ENCODE data around the gene NAPB.

Gene NAPB

DNA sequence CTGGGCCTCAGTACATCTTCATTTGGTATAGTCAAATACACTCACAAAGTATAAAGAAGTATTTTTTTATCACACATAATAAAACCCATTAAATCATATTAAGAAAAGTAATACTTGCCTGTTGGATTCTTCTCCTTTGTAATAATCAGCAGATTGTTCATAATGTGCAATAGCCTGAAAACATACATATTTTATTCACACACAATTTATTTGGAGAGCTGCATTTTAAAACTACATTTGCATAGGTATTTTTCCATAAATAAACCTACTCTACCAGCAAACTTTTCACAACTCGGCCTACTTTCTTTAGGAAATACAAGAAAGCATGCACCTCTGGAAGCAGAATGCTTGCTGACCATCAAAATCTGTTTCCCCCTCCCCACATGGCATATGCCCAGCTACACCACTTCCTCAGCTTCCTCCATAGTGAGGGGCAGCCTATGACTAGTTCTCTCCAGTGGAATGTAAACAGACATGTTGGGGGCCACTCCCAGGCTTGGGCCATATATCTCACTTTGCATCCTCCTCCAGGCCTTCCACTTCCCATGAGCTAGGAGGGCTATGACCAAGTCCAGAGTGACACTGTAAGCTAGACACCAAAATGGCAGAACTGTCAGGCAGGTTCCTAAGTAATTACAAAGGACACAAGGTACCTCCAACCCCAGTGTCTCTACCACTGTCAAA, 31.1 kb downstream of the NAPB start:
- Histone ChIP-seq H3K36me3 (ENCODE audit: control insufficient read depth, insufficient read depth, low read length) (peaks cover 12% of the 10 kb centered on the region), H3K4me3 (replicated peaks; ENCODE audit: low read depth, low read length) (no peak overlapping the region), H3K27me3 (replicated peaks; ENCODE audit: control insufficient read depth, insufficient read depth, low read length) (no peaks in the 10 kb centered on the region)
- TF ChIP-seq, protein P1, sequence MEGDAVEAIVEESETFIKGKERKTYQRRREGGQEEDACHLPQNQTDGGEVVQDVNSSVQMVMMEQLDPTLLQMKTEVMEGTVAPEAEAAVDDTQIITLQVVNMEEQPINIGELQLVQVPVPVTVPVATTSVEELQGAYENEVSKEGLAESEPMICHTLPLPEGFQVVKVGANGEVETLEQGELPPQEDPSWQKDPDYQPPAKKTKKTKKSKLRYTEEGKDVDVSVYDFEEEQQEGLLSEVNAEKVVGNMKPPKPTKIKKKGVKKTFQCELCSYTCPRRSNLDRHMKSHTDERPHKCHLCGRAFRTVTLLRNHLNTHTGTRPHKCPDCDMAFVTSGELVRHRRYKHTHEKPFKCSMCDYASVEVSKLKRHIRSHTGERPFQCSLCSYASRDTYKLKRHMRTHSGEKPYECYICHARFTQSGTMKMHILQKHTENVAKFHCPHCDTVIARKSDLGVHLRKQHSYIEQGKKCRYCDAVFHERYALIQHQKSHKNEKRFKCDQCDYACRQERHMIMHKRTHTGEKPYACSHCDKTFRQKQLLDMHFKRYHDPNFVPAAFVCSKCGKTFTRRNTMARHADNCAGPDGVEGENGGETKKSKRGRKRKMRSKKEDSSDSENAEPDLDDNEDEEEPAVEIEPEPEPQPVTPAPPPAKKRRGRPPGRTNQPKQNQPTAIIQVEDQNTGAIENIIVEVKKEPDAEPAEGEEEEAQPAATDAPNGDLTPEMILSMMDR (IDR thresholded peaks at IDR 0.05; ENCODE audit: insufficient read depth, low read length, poor library complexity, severe bottlenecking), result no peak
- no peak for DNase-seq (ENCODE audit: extremely low read depth, insufficient read length)

DNA sequence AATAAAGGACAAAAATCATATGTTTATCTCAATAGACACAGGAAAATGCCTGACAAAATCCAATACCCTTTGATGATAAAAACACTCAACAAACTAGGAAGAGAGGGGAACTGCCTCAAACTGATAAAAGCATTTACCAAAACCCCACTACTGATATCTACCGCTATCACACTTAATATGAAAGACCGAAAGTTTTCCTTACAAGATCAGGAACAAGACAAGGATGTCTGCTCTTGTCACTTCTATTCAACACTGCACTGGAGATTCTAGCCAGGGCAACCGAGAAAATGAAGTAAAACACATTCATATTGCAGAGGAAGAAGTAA, 34.2 kb downstream of the NAPB start:
- TF ChIP-seq, protein P1 (IDR thresholded peaks at IDR 0.05; ENCODE audit: insufficient read depth, low read length, poor library complexity, severe bottlenecking), result no peak
- DNase-seq (ENCODE audit: extremely low read depth, insufficient read length), result no peak
- Histone ChIP-seq H3K27me3 (replicated peaks; ENCODE audit: control insufficient read depth, insufficient read depth, low read length) (no peaks in the 10 kb centered on the region), H3K36me3 (ENCODE audit: control insufficient read depth, insufficient read depth, low read length) (peaks cover 4% of the 10 kb centered on the region), H3K4me3 (replicated peaks; ENCODE audit: low read depth, low read length) (no peak overlapping the region)

DNA sequence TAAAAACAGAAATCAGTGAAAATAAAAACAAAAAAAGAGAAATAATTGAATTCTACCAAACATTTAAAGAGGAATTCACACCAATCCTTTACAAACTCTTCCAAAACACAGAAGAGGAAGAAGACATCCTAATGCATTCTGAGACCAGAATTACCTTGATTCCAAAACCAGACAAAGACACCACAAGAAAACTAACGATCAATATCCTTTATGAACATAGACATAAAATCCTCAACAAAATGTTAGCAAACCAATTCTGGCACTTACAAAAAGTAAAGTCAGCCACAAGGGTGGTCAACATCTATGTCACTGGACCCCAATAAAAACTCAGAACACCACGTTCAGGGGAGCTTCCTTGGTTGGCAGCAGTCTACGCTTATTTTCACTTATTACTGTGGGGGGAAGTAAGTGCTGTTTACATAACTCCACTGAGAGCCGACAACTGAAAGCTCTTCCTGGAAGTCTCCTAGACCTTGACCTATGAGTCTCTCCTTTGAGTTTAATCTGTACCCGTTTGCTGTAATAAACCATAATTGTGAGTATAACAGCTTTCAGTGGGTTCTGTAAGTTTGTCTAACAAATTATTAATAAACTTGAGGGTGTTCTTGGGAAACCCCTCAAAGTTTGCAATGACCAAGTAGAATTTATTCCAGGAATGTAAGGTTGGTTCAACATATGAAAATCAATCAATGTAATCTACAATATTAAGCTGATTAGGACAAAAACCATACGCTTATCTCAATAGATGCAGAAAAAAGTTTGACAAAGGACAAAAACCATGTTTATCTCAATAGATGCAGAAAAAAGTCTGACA, 34.8 kb downstream of the NAPB start:
- TF ChIP-seq, protein P1 (IDR thresholded peaks at IDR 0.05; ENCODE audit: insufficient read depth, low read length, poor library complexity, severe bottlenecking), result no peak
- H3K4me3 ChIP-seq (replicated peaks; ENCODE audit: low read depth, low read length), result no peak overlapping the region
- DNase-seq (ENCODE audit: extremely low read depth, insufficient read length), result no peak
- no peaks in the 10 kb centered on the region for H3K27me3 ChIP-seq (replicated peaks; ENCODE audit: control insufficient read depth, insufficient read depth, low read length)
- H3K36me3 ChIP-seq (ENCODE audit: control insufficient read depth, insufficient read depth, low read length), result peaks cover 5% of the 10 kb centered on the region

DNA sequence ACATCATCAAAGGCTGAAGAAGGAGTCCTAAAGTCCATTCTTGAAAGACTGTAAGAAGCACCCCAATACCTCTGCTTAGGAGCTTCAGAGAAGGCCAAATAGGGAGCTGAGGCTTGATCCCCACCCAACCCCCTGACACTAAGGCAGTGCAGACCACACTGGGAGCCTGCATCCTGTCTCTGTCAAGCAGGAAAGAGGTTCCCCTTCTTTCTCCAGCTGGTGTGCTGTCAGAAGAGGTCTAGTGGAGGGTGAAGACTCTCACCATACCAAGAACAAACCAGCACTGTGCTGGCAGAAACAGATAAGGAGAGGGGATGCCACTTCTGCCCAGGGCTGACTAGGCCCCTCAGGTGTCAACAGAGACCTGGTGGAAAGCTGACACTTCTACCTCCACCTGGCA, 39.4 kb downstream of the NAPB start:
- TF ChIP-seq, protein P1 (IDR thresholded peaks at IDR 0.05; ENCODE audit: insufficient read depth, low read length, poor library complexity, severe bottlenecking), result no peak
- Histone ChIP-seq H3K4me3 (replicated peaks; ENCODE audit: low read depth, low read length) (no peak overlapping the region), H3K36me3 (ENCODE audit: control insufficient read depth, insufficient read depth, low read length) (peaks cover 1% of the 10 kb centered on the region), H3K27me3 (replicated peaks; ENCODE audit: control insufficient read depth, insufficient read depth, low read length) (no peaks in the 10 kb centered on the region)
- DNase-seq (ENCODE audit: extremely low read depth, insufficient read length), result no peak

DNA sequence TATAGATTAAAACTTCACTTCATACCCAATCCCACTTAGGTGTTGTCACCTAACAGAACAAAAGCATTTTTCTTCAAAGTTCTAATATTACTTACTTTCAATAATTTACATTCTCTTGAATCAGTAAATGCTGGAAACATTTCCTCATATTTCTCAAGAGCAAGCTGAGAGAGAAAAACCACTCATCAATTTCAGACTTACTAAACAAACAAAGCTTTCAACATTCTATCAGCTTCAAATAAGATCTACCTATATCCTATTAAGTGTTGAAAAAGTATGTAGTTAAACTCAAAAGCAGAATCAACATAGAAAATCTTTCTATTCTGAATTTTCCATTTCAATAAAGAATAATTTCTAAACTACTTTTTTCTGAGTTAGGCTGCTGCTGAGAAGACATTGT, 41.5 kb downstream of the NAPB start:
- DNase-seq (ENCODE audit: extremely low read depth, insufficient read length), result no peak
- TF ChIP-seq, protein P1 (IDR thresholded peaks at IDR 0.05; ENCODE audit: insufficient read depth, low read length, poor library complexity, severe bottlenecking), result no peak
- Histone ChIP-seq H3K27me3 (replicated peaks; ENCODE audit: control insufficient read depth, insufficient read depth, low read length) (no peaks in the 10 kb centered on the region), H3K4me3 (replicated peaks; ENCODE audit: low read depth, low read length) (no peak overlapping the region), H3K36me3 (ENCODE audit: control insufficient read depth, insufficient read depth, low read length) (peaks cover 4% of the 10 kb centered on the region)
